LNCaP clone FGC (cell line): Measurements from ENCODE around the gene NCAPG2.

Source experiments
- DNase-seq: peaks from one replicate; pipeline ENCODE4 v3.0.0-alpha.2; 2011; ENCODE audit warnings: low read depth
- H3K4me3 ChIP-seq: 2 replicates; pipeline ENCODE4 v1.5.1; 2011; ENCODE audit warnings: mild to moderate bottlenecking, low read depth, low read length, control low read depth
- CTCF ChIP-seq: IDR thresholded peaks from 2 replicates; pipeline ENCODE4 v1.5.1; 2012; ENCODE audit warnings: mild to moderate bottlenecking; ENCODE audit not compliant: control insufficient read depth, insufficient read depth; ENCODE audit errors: extremely low read depth

The NCAPG2 gene

GRCh38 chr7:158581440-158582088 lies 123.0 kb downstream of the NCAPG2 start:
- no peak for DNase-seq

More at GRCh38 chr7:158581440-158582088, 123.0 kb downstream of the NCAPG2 start:
- H3K4me3 ChIP-seq: no peak overlapping the region
- no peak for TF ChIP-seq CTCF
